Erythroblast (primary cell): ENCODE results near the gene DLEC1.

Experiments used
- GATA1 ChIP-seq: IDR thresholded peaks from 2 replicates; pipeline ENCODE4 v1.6.1; 2011; ENCODE audit warnings: low read depth, mild to moderate bottlenecking, control low read depth, low read length, moderate library complexity
- POLR2A ChIP-seq: IDR thresholded peaks from 2 replicates; pipeline ENCODE4 v1.6.1; 2011; ENCODE audit warnings: mild to moderate bottlenecking, low read length

GRCh38 chr3:38105525-38105924, 66.5 kb downstream of the DLEC1 start:
- no peak for TF ChIP-seq POLR2A
- no peak for TF ChIP-seq GATA1
